ENCODE measurements around the gene ADGRL3.
"Not testable (repeated sequence)": the region's sequence is repeated elsewhere in the genome, so short reads cannot be mapped to it uniquely, and the experiment has no call there.

ADGRL3 gene

DNA sequence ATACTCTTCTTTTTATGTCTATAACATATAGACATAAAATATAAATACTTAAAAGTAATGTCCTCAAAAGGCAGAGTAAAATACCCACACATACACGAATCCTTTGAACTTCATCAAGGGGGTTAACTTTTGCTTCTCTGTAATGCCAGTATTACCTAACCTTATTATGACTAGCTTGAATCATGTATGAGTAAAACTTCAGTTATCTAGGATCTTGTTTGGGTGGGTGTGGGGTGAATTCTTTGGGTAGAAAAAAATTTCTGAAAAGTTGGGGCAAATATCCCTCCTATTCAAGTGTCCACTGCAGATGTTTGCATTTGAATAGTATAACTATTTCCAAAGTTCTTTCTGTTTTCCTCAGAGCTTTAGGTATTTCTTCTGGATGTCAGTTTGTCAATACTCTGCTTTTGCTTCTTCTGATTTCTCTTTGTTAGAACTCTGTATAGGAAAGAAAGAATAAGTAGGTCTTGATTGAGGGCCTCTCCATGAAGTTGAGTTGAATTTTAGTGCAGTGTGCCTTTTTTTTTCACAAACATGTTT is 173.8 kb downstream of the ADGRL3 start:
- no peak for DNase-seq

DNA sequence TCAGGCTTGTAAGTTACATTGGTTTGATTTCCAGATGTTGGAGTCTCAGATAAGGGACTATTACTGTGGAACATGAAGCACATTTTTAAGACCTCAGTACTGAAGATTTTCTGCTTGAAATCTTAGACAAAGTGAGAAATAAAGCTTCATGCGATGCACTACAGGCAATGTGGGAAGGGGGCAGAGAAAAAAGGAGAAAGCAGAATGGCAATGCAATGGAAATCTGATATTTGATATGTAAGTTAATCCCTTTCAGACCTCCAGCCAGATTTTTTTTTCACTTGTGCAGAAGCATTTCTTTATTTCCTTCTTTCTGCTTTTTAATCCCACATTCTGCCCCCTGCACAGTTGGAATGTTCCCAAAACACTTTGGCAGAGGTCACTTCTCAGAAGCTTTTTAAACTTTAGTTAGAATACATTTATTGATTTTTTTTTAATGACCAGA is 174.3 kb downstream of the ADGRL3 start:
- no peak for DNase-seq

DNA sequence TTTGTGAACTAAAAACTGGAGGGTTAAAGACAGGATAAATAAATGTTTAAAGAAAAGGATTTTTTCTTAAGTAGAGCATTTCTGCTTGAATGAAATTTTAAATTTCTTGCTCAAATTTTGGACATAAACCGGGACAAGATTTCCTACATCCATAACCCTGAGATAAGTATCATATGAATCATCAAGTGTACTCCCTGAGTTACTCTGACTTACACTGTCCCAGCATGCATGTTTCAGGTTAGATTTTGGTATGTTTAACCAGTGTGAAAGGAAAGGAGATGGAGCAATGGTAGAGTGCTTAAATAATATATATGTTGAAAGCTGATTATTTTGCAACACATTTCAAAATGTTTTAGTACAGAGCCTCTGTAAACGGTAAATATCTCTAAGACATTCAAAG is 175.2 kb downstream of the ADGRL3 start:
- DNase-seq = no peak

DNA sequence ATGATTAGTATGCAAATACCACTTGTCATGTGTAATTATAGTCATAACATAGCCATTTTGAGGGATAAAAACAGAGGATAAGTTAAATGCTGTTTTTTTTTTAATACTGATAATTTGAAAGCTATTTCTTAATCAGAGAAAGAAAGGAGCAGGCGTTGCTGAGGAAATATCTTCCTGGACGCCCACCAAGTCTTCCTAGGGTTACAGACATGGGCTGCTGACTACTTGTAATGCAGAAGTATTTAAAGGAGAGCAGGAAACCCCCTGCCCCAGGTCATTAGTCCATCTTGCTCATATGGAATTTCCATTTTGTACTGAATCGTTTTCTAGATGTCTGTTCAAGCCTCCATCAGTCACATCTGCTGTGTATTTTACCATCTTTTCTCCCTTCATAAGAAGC is 176.2 kb downstream of the ADGRL3 start:
- DNase-seq = no peak

DNA sequence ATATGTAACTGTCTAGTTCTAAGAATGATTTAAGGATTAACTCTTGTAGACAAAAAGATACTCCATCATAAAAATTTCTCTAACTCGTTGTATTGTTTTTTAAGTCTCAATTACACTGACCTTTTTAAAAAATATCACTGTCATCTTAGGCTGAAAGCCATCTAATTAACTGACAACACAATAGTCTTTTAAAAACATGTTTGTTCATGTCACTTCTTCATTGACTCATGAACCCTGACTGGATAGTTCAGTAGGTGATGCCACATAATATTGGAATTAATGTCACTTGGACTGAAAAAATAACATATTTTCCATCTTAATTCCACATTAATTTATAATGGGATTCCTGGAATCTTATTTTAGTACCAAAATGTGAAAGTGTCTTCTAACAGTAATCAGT is 179.3 kb downstream of the ADGRL3 start:
- no peak for DNase-seq

DNA sequence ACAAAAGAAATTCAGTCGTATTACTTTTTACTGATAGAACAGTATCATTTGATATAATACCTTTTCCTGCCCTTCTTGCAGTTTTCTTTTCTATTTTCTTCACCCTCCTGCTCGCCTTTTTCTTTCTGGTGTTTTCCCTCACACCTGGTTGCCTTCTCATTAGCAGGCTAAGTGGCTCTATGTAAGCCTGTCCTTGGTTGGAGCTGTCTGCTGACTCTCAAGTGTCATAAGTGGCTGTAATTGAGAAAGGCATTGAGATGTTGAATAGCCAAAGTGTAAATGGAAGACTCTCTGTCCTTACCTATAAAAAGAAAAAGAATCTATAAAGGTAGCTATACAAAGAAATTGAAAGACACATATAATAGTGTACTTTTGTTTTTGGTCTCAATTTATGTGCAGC is 180.7 kb downstream of the ADGRL3 start:
- DNase-seq = no peak

DNA sequence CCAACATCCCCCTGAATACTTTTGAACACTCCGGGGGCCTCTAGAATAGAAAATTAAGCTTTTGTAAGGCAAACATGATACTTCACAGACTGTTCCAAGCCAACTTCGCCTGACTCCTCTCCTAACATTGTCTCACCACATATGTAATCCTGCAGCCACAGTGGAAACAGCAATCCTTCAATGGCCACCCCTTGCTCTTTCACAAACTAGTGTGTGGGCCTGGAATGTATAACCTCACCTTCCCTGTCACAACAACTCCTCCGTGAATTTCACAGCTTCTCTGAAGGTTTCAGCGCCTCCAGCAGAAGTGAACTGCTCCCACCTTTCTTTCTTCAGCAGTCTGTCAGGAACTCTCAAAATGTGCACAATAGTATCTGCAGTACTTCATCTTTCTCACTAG is 185.1 kb downstream of the ADGRL3 start:
- DNase-seq = no peak

DNA sequence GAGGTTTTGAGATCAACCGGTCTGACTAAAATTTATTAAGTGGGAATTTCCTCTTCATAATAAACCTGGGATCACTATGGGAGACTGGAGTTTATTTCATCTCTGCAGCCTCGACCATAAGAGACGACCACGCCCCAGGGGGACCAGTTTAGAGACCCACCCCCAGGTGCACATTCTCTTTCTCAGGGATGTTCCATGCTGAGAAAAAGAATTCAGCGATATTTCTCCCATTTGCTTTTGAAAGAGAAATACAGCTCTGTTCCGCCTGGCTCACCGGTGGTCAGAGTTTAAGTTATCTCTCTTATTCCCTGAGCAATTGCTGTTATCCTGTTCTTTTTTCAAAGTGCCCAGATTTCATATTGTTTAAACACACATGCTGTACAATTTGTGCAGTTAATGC is 187.2 kb downstream of the ADGRL3 start:
- not testable (repeated sequence) for DNase-seq

DNA sequence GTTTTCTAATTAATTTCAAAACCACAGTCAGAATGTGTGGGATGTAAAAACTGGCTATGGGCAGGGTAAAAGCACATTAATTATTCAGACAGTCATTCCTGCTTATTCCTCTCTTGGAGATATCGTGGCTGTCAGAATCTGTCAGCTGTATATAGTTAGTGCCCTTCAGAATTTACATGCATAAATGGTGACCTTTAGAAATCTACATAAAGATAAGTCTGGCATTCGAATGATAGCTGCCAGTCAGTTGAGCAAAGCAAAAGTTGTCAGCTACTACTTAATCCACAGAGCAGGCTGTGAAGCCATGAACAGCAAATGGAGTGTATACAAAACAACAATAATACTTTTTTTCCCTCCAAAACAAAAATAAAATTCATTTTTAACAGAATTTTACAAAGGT is 189.5 kb downstream of the ADGRL3 start:
- no peak for DNase-seq

DNA sequence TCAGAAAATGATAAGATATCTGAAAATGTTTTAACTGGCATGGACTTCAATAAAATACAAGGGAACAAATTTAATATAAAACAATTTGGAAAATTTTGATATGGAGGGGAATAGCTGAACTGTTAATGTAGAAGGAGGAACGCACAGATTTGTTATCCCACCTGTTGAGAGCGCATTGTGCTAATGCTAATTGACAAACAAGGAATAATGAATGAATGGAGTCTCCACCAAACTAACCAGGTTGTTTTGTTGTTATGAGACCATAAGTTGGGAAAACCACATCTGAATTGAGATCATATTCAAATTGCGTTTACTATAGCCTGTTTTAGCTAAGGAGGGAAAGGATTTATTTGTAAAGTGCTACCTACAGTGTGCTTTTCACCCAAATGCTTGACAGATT is 195.6 kb downstream of the ADGRL3 start:
- DNase-seq = no peak

DNA sequence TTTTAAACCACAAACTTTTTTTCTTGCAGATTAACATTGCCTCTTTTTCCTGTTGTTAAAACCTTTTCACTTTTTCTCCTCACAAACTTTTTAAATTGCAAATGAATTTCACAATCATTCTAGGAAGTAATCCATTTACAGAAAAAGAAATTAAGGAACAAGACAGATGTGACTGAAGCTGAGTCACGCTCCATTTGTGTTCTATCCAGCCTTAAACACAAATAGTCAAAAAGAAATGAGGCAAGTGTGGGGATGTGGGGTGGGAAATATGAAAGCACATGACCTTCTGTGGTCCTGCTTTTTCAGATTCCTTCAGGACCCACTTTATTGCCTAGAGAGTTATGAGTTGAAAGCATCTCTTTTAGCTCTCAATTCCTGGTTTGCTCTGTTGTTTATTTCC is 197.0 kb downstream of the ADGRL3 start:
- no peak for DNase-seq

DNA sequence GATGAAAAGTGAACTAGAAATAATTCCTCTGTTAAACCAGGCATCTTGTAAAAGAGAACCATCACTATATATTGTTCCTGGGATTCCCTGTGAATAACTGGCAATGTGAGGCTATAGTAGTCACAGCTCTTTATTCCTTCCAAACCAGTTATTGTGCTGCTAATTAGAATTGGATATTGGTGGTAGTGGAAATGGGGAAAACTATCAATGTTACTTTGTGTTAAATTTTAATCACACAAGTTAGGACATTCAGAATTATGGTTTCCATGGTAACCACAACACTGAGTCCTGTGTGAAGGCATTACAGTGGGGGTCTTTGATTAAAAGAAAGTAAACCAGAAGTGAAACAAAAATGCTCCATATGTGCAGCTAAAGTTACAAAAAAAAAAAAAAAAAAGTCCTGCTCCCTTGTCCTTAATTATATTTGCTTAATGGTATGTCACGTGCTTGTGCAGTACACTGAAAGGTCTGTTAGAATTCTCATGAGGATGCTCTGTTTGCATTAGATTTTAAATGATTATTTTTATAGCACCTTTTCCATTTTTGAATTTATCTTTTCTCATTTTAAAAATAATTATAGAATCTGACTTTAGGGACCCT is 200.4 kb downstream of the ADGRL3 start:
- DNase-seq = no peak

DNA sequence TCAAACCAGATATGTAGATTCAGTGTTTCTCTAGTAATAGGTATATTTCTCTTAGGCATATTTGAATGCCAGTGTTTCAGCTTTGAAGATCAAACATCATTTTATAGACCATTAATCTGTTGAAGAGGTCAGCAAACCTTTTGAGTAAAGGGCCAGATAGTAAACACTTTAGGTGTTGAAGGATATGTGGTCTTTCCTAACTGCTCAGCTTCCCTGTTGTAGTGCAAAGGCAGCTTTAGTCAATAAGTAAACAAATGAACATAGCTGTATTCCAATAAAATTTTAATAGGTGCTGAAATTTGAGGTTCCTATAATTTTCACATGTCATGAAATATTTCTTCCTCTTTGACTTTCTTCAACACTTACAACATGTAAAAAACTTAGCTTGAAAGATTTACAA is 201.6 kb downstream of the ADGRL3 start:
- no peak for DNase-seq

DNA sequence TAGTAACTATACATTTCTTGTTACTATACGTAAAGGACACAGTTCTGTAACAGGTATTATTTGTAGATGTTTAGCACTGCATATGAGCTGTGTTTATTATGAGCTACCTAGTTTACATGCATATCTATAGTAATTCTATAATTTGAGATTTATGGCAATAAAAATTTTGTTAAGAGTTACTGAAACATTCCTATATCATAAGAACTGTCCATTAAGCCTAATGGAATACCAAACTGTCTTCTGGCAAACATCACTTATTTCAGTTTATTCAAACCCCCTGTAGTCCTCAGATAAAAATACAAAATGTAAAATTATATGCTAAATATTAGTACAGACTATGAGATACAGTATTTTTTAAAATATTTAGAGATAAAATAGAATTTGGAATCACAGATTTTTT is 205.2 kb downstream of the ADGRL3 start:
- no peak for DNase-seq

DNA sequence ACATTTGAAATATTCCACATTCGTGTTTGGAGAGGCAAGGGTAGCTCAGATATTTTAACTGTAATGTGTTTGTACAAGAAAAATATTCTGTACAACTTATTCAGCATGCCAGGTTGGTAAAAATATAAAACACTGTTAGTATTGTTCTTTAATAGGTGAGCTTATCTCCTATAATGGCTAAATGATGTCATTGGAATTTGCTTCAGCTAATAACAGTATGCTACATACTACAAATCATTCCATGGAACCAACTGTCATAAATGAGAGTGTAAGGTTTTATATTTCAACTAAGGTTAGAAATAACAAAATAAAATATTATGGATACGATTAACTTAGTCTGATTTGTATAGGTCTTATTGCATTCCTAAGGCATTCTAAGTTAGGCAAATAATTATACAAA is 206.6 kb downstream of the ADGRL3 start:
- no peak for DNase-seq

DNA sequence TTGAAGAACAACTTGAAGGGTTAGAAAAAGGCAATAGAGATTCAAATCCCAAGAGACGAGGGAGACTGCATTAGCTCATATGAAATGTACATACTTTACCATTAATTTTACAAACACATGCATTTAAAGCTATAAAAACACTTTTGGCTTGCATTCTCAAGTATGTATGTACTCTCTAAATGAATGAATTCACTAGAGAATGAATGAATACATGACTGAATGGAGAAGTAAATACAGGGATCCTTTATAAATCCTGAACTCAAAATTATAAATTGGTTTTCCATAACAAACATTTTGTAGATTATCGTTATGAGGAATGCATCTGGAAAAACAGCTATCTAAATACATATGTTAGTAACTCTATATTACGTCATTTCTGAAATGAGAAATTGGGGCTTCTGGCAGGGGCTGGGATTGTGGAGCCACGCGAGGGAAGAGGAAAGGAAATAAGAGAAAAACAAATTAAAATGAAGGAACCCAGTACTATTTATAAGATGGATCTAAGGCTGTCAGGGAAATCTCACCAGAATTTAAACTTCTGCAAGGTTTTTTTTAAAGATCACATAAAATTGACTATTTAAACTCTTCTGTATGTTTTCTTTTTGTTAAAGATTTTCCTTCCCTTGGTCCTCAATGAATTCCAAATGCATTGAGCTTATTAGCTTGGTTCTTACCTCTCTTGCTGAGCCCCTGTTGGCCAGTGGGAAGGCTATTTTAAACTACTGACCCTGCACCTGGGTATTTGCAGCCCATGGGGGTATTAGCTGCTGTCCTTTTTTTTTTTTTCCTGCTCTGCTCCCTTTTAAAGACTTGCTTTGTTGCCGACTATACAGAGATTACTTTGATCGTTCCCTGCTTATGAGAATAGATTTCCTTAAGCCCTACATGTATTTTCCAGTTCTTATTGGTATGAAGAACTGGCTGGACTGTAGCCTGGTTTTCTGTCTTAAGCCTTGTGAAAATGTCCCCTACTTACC is 207.8 kb downstream of the ADGRL3 start:
- no peak for DNase-seq

DNA sequence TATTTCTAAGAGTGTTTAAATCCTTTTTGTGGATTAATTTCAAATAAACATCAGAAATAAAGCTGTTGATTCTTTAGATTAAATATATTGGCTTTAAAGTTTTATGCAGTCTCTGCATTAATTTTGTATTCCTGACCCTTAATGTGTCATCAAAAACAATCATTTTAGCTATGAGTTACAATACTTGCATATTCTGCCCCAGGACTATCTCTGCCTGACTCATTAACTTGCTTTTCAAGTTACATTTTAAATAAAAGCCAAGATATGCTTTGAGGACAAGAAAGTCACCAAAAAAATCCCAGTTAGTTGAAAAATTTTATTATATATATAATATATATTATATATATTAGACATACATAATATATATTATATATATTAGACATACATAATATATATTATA is 208.7 kb downstream of the ADGRL3 start:
- no peak for DNase-seq

DNA sequence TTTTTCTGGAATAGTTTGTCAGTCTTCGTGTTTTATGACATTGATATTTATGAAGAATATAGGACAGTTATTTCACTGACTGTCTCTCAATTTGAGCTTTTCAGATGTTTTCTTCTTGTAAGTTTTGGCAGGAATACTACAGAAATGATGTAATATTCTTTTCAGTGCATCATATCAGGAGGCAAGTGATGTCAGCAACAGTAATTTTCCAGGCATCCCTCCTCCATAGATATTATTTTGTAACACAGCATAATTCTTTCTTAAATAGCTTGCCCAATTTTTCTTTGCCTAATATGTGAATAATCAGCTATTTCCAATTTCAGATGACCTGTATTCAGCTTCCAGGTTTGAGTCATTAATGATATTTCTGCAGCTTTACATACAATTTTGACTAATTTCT is 211.1 kb downstream of the ADGRL3 start:
- no peak for DNase-seq

DNA sequence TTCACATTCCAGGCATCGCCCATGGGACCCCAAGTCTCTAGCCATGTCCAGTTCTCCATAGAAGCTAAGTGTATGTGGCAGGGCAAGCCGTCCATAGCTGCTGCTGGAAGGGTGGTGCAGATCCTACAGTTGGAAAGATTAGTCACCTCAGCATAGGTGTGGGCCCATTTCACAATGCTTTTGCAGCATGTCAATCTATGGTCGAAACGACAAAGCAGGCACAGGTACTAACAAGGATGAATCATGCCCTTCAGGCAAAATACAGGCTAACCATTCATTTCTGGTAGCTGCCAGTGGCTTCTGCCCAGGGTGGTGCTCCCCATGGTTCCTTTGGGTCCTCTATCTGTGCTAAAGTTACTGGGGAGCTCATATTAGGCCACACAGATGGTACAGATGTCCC is 225.2 kb downstream of the ADGRL3 start:
- no peak for DNase-seq

DNA sequence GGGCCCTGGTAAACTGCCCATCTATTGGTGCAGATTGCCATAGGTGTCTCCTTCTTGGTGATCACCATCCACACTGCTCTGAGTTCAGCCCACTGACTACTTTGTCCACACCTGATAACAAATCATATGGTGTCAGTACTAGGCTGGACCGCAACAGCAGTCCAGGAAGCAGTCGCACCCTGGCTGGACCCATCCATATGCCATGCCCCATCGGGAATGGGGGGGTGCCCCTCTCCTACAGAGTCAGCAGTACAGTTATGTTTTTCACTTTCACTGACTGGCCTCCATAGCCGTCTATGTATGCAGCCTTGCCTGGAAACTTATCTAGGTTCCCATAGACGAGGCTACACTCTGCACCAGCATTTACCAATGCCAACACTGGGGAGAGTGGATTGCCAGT is 226.1 kb downstream of the ADGRL3 start:
- no peak for DNase-seq

DNA sequence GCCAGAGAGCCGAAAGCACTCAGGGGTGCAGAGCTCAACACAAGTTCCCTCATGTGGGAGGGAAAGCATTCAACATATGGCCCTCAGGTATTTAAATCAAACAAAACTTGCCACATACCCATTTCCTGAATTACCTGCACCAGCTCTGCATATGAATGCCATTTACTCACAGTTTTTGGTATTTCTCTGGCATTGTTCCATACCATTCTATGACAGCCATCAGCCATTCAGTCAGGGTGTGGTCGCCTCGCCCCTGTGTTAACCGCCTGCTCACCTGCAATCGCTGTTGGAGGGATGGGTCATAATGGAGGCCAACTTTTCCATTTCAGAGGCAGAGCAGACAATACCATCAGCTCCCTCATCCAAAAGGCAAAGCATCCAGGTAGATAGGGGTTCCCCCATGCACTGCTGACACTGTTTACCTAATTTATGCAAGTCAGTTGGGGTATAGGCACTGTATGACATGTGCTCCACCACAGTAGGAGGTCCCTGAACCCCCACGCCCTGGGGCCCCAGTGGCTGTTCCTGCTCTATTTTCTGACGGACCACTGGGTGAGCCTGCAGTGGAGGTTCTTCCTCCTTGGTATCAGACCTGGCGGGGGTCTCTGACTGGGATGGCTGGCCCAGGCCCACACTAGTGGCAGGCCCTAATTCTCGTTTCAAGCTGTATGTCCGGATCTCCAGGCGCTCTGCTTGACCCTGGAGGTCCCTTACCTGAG is 227.1 kb downstream of the ADGRL3 start:
- no peak for DNase-seq

DNA sequence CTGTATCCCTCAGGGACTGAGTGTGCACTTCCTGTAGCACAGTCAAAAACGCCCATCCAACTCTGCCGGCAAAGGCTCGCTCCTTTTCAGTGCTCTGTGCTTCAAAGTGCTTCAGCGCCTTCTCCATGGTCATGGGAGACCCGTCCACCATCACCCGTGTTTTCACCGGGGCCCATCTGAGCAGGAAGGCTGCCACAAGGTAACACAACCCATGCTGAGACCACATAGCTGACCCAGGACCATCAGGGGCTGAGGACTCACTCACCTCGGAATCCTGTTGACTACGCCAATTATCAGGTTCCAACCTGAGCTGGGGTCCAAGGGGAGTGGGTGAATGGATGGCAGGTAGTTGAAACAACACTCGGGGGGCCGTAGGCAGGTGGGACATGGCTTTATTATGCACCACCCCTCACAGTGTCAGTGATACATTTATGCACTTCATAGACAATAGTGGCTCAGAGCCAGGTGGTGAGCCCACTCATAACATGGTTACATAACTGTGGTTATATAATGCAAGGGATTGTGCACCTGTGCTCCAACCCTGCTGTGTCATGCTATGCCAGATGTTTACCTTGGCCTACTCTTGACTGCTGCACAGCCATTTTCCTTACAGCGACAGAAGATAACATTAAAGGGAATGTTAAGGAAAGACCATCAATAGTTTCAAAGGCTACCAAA is 227.8 kb downstream of the ADGRL3 start:
- DNase-seq = no peak

DNA sequence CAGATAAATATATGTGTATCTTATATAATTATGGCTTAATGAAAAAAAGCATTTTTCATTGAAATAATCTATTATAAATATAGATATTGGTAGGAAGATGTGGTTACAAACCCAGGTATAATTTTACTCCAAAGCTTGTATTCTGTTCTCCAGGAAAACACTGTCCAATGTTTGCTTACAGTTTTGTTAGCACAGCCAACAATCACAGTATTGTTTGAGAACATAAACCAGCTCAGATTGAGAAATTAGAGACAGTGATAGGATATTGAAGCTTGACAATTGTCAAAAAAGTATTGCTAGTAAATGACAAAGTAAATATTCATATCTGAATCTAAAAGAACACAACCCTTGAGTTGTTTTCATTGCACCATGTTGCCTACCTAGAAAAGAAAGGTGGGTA is 228.8 kb downstream of the ADGRL3 start:
- DNase-seq = no peak
